ENCODE measurements around the gene ZRSR2. TPM values are rescaled to one million over a fixed set of nuclear protein-coding genes. Genes with fewer than 3 reads are reported as not detected.
A peak's percentile ranks its signal among the peaks of the same experiment; 100 is the strongest.
"Not testable (repeated sequence)": the region's sequence is repeated elsewhere in the genome, so short reads cannot be mapped to it uniquely, and the experiment has no call there.

Gene ZRSR2
- total RNA-seq, 1 donor from 2014 or later = 8.5 TPM

DNA sequence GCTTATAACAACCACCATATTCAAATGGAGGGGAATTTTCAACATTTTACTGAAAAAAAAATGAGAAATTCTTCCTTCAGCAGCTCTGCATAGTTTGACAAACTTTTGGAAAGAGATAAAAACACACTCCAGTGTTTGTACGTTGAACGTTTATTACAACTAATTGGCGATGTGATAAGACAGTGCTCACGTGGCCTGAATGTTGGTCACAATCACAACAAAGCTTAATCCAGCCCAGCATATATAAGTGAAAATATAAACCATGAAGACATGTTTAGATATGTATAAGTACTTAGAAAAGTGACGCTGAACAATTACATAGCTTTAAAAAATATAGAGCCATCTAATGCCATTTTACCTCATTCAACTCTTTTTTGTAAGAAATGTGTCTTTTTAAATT is 35.7 kb downstream of the ZRSR2 start:
- Mint-ChIP-seq H3K4me3 (ENCODE audit: unreplicated experiment) (no peak overlapping the region), H3K9me3 (ENCODE audit: unreplicated experiment) (no peaks in the 10 kb centered on the region), H3K4me1 (ENCODE audit: low read depth, unreplicated experiment) (peaks cover under 1% of the 10 kb centered on the region), H3K36me3 (ENCODE audit: unreplicated experiment) (no peaks in the 10 kb centered on the region), H3K27ac (ENCODE audit: unreplicated experiment) (no peak overlapping the region), H3K27me3 (ENCODE audit: unreplicated experiment) (no peaks in the 10 kb centered on the region)
- DNase-seq = no peak
- no peak for TF ChIP-seq CTCF (IDR thresholded peaks at IDR 0.05; ENCODE audit: partially characterized antibody, unreplicated experiment)

- no peak for DNase-seq
- peaks cover 3% of the 10 kb centered on the region for H3K4me1 Mint-ChIP-seq (ENCODE audit: low read depth, unreplicated experiment)
- H3K36me3 Mint-ChIP-seq (ENCODE audit: unreplicated experiment) = no peaks in the 10 kb centered on the region
- no peaks in the 10 kb centered on the region for H3K27me3 Mint-ChIP-seq (ENCODE audit: unreplicated experiment)
- no peaks in the 10 kb centered on the region for H3K9me3 Mint-ChIP-seq (ENCODE audit: unreplicated experiment)
- TF ChIP-seq CTCF (IDR thresholded peaks at IDR 0.05; ENCODE audit: partially characterized antibody, unreplicated experiment) = no peak
- no peak overlapping the region for H3K27ac Mint-ChIP-seq (ENCODE audit: unreplicated experiment)
- H3K4me3 Mint-ChIP-seq (ENCODE audit: unreplicated experiment) = no peak overlapping the region
Observed at GRCh38 chrX:15829217-15829616, 38.9 kb downstream of the ZRSR2 start.

GRCh38 chrX:15831347-15831746 is 41.1 kb downstream of the ZRSR2 start:
- H3K9me3 Mint-ChIP-seq (ENCODE audit: unreplicated experiment); H3K27ac Mint-ChIP-seq (ENCODE audit: unreplicated experiment); H3K4me1 Mint-ChIP-seq (ENCODE audit: low read depth, unreplicated experiment); H3K27me3 Mint-ChIP-seq (ENCODE audit: unreplicated experiment); DNase-seq; H3K4me3 Mint-ChIP-seq (ENCODE audit: unreplicated experiment); H3K36me3 Mint-ChIP-seq (ENCODE audit: unreplicated experiment): not testable (repeated sequence)

DNA sequence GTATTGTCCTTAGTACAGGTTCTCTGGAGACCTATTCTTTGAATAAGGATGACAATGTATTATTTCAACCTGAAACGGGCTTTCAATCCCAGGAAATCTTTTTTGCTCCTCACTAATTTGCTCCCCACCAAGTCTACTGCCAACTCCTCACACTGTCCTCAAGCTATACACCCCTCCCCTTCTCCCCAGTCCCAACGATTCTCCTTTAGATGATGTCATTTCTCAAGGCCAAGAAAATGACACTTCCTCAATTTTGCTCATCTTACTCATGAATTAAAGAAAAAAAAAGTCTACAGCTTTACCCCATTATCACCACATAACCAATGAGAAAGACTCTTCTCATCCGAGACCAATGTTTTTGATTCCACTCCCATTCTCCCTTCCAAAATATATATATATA is 43.8 kb downstream of the ZRSR2 start:
- no peaks in the 10 kb centered on the region for H3K27me3 Mint-ChIP-seq (ENCODE audit: unreplicated experiment)
- TF ChIP-seq CTCF (IDR thresholded peaks at IDR 0.05; ENCODE audit: partially characterized antibody, unreplicated experiment) = no peak
- H3K4me1 Mint-ChIP-seq (ENCODE audit: low read depth, unreplicated experiment) = peaks cover 3% of the 10 kb centered on the region
- no peaks in the 10 kb centered on the region for H3K9me3 Mint-ChIP-seq (ENCODE audit: unreplicated experiment)
- peak overlapping the region; percentile 5 for H3K27ac Mint-ChIP-seq (ENCODE audit: unreplicated experiment)
- no peaks in the 10 kb centered on the region for H3K36me3 Mint-ChIP-seq (ENCODE audit: unreplicated experiment)
- H3K4me3 Mint-ChIP-seq (ENCODE audit: unreplicated experiment) = no peak overlapping the region
- no peak for DNase-seq

DNA sequence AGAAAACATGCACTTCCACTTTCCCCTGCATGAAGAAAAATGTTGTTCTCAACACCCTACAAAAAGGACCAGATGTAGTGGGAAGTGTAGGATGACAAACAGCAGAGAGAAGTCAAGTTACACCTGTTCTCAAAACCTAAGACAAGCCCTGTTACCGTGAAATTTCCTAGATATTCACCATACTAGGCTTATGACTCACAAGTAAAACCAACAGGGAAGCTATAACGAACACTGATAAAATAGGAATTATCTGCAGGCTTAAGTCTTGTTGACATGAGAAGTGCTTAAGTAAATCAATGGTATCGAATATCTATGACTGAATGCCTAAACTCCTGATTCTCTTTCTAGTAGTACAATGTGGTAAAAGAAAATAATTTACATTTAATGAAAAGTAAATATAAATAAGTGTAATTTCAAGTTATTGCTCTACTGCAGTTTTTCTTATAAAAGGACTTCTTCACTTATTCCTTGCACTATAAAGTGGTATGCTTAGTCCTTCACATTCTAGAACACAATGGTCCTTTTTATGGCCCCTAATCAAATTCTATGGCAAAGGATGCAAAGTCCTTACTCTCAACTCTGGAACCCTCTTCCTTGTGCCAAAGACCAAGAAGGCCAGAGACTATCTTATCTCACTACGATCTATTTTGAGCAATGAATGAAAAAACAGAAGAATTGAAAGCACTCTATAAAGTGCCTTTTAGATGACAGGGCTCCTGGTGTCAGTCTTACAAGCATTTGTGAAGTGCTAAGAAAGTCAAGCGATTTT is 44.7 kb downstream of the ZRSR2 start:
- Mint-ChIP-seq H3K9me3 (ENCODE audit: unreplicated experiment) (no peaks in the 10 kb centered on the region), H3K36me3 (ENCODE audit: unreplicated experiment) (no peaks in the 10 kb centered on the region), H3K4me1 (ENCODE audit: low read depth, unreplicated experiment) (peaks cover 3% of the 10 kb centered on the region), H3K4me3 (ENCODE audit: unreplicated experiment) (no peak overlapping the region), H3K27me3 (ENCODE audit: unreplicated experiment) (no peaks in the 10 kb centered on the region), H3K27ac (ENCODE audit: unreplicated experiment) (no peak overlapping the region)
- TF ChIP-seq CTCF (IDR thresholded peaks at IDR 0.05; ENCODE audit: partially characterized antibody, unreplicated experiment) = no peak
- no peak for DNase-seq
